NCI-H526 treated with DMSO at 0.1 percent for 48 hours (cell line): ENCODE results near the gene ITGA2.

ENCODE experiments used
- DNase-seq: peaks from one replicate; lab custom pipeline; 2025; lab: John Stamatoyannopoulos, UW

ITGA2 gene

DNA sequence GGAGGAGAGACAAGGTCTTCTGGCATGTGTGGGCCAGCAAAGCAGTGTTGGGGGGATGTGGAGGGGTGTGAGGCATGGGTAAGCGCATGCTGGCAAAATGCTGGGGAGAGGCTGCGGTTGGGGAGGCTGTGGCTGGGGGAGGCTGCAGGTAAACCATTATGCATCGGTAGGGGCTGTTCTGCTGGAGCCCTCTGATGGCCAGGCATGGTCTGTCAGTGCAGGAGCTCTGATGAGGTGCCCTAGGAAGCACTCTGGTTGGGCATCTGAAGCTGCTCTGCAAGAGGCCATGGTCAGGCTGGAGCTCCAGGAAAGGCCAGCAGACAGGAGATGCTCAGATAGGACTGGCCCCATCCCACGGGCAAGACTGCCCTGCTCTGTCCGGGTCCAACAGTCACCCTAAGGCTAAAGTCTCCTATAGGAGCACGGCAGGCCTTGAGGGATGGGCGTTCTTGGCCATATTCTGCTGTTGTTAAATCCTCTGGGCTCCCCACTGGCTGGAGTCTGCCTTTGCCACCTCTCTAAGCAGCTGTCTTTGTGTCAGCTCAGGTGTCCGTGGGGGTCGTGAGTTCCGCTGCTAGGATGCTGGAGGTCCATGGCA, 28.7 kb downstream of the ITGA2 start:
- DNase-seq, result no peak

DNA sequence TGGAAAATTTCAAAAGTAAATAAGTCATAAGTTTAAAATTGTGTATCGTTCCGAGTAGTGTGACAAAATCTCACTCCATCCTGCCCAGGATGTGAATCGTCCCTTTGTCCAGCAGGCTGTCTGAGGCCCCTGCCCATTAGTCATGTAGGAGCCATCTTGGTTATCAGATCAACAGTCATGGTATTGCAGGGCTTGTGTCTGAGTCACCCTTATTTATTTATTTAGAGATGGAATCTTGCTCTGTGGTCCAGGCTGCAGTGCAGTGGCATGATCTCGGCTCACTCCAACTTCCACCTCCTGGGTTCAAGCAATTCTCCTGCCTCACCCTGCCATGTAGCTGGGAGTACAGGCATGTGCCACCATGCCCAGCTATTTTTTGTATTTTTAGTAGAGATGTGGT, 30.2 kb downstream of the ITGA2 start:
- no peak for DNase-seq

- no peak for DNase-seq
These were observed 33.9 kb downstream of the ITGA2 start for GRCh38 chr5:53022930-53023511.

DNA sequence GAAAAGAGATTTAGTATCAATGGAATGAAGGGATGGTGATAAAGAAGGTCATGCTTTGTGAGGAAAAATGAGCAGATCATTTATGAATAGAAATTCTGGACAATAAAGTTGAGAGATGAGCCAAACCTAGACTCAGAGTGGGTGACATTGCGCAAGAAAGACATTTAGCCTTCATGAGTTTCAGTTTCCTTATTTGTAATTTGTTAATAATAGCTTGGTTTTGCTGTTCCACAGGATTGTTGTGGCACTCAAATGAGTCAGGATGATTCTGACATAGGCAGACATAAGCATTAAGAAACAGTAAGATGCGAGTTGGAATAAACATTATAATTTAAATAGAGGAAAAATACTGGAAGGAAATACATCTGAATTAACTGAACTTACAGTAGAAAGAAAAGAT, 34.8 kb downstream of the ITGA2 start:
- no peak for DNase-seq

- DNase-seq, result no peak
These were observed 35.4 kb downstream of the ITGA2 start for GRCh38 chr5:53024535-53024934.

DNA sequence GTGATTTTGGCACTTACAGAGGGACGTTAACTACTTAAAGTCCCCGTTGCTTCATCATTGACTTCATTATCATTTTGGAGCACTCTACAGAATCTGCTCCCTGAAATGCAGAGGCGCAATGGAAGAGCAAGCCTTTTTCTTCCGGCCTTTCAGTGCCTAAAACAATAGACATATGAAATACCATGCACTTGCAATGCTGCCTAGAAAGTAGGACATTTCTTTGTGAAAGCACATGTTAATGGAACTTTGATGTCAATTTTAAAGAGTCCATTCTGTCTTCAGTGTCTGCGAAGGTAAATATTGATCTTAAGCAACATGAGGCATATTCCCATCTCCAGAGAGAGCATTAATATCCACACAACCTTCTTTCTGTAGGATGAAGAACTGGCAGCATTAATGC, 36.3 kb downstream of the ITGA2 start:
- DNase-seq, result no peak

DNA sequence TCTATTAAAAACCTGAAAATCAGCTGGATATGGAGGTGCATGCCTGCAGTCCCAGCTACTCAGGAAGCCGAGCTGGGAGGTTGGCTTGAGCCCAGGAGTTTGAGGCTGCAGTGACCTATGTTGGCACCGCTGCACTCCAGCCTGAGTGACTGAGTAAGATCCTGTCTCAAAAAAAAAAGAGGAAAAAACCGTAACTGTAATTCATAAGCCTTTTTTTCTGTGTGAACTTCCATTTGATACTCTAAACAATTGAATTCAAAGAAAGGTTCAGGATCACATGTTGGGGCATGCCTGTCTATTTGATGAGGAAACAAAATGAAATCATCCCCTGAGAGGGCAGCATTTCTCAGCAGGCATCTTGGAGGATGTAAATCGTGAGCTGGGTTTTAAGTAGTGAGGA, 38.8 kb downstream of the ITGA2 start:
- no peak for DNase-seq

DNA sequence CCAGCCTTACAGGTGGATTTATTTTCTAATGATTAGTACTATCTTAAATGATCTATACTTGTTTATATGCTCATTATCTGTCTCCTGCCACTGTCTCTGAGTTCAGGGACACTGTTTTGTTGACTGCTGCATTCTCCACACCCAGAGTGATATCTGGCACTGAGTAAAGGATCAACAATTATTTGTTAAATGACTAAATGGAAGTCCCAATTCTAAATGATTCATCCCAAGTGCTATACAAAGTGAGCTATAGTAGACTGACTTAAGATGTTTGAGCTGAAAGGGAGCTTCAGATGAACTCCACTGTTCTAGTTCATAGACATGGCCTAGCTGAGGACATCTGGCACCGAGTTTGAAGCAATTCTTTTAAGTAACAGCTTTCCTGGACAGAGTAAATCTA, 40.5 kb downstream of the ITGA2 start:
- DNase-seq, result no peak

- DNase-seq, result no peak
These were observed 41.7 kb downstream of the ITGA2 start for GRCh38 chr5:53030893-53031292.

GRCh38 chr5:53031695-53032096, 42.5 kb downstream of the ITGA2 start:
- no peak for DNase-seq

GRCh38 chr5:53032188-53032587, 43.0 kb downstream of the ITGA2 start:
- DNase-seq, result no peak

- no peak for DNase-seq
These were observed 45.7 kb downstream of the ITGA2 start for GRCh38 chr5:53034832-53035231.

DNA sequence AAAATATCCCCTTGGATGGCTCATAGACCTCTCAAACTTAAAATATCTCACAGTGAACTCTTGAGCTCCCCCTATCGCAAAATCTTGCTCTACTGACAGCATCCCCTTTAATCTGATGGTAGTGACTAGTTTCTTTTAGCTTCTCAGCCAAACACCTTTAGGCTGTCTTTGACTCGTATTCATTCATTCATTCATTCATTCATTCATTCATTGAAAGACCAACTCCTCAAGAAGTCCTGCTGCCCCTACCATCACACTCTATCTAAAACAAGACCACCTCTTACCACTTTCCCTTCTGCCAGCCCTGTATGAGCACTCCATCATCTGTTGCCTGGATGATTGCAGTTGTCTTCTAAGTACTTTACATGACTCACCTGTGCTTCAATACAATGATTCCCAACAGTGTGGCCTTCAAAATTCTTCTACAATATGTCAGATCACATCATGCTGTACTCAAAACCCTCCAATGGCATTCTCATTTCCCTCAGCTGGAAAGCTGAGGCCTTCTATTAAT, 46.8 kb downstream of the ITGA2 start:
- DNase-seq, result peak; percentile 4

DNA sequence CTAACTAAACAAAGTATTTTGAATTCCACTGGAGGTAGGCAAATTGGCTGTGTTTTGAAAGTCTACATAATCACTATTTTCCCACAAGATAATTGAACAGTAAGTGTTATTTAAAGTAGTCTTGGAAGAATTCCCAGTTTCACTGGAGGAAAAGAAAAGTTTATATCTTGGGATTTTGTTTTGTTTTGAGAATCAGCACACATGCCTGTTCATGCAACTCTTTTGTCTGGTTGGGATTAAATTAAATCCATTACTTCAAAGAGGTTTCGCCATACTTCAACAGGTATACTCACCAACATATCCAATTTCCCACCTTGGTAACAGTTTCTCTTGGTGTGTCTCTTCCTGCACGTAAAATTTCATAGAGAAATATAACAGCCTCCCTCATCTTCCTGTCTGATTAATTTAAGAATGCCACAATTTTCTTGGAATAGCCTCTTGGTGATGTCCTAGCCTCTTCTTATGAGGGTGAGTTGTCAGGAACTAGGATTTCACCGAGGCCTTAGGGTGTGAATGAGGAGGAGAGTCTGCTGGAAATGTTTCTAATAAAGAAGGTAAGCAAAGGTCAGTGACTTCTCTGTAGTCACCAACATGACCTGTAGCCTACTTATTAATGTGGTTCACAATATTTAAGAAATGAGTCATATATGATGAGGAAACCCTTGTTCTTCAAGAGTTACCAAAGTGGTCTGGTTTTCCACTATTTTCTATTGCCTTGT, 48.1 kb downstream of the ITGA2 start:
- no peak for DNase-seq

DNA sequence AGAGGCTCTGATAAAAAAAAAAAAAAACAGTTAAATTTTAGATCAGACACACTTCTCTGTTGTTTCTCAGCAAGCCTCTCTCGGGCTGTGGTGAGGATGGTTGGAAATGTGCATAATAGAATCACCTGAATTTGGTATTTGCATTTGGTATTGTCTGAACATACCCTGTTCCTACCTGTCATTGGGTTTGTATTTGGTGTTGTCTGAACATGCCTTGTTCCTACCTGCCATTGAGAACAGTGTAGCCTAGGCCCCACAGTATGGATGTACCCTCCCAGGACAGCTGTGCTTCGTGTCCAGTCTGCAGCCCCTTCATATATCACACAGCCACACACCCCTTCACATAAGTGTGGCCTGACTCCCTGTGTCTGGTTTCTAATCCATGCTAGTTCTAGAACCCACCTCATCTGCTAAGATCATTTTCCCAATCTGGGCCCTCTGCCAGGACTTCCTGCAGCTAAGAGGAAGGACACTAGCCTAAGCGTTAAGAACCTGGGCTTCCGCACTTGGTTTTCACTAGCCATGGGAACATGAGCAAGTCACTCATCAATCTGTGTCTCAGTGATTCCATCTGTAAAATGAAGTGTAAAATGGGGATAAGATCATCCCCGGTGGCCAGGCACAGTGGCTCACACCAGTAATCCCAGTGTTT, 49.2 kb downstream of the ITGA2 start:
- DNase-seq, result no peak

DNA sequence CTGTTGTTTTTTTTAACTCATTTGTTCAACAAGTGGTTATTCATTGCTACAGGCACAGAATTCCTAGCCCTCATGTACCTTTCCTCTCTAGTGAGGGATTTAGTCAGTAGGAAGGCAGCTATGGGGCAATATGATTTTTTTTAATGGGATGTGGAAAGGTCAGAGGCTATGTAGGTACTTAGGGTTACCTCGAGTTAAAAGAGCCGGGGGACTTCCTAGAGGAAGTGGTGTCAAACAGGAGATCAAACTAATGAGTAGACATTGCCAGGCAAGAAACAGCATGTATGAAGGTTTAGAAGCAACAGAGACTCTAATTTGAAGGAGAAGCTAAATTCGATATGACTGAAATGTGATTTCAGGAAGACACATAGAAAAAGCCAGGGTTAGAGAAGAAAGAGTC, 50.7 kb downstream of the ITGA2 start:
- DNase-seq, result no peak

- no peak for DNase-seq
These were observed 52.0 kb downstream of the ITGA2 start for GRCh38 chr5:53041071-53041692.

DNA sequence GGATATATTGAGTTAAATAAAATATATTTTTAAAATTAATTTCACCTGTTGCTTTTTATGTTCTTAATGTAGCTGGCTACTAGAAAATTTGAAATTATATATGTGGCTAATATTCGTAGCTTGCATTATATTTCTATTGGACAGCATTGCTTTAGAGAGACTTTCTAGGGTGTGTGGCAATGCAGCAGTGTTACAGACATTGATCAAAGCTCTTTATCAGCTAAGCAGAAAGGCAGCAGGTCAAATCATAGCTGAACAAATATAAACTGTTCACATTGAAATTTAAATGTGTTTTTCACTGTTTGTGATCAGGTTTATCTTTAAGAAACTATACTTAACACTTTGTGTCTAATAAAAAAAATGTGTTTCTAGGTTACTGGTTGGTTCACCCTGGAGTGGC, 52.6 kb downstream of the ITGA2 start:
- DNase-seq, result no peak

DNA sequence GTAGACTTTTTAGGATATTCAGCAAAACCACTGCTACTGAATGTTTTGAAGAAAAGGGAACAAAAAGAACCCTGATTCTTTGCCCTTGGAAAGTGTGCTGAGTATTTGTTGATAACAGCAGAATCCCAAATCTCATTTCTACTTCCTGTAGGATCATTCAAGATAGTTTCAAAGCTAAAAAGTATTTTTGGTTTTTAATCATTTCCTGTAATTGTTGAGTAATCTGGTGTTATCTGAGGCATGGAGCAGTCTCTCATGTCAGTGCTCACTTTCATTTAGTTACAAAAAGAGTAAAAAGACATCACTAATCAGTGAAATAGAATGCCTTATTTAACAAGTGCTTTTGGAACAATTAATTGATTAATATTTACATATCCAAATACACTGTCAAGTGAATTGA, 56.1 kb downstream of the ITGA2 start:
- no peak for DNase-seq

- no peak for DNase-seq
These were observed 59.1 kb downstream of the ITGA2 start for GRCh38 chr5:53048248-53048647.

GRCh38 chr5:53052499-53052898, 63.3 kb downstream of the ITGA2 start:
- no peak for DNase-seq

DNA sequence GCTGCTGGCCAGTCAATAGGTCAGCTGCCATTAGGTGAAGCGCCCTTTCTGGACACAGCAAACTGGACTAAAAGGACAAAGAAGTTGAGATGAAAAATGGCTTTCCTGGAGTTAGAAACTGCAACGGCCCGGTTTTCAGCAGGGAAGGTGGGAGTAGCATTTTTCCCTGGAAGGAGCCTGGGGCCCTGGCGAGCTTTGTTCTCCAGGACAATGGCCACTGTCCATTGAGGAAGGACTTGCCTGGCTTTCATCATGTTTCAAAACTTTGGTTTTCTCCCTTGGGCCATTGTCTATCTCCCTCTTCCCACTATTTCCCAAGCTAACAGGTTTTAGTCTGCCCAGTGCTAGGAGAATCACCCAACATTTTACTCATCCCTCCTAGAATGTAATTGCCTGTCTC, 64.2 kb downstream of the ITGA2 start:
- DNase-seq, result no peak

DNA sequence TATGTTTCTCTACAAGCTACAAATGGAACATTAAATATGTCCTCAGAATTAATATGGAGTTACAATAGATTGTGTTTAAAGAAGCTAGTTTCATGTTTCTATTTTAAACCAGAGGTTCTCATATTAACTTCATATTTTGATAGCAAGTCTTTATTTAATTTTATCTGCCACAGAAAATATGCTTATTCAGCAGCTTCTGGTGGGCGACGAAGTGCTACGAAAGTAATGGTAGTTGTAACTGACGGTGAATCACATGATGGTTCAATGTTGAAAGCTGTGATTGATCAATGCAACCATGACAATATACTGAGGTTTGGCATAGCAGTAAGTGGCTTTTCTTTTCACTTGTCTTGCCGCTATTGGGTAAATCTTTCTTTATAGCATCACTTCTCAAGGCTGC, 66.2 kb downstream of the ITGA2 start:
- no peak for DNase-seq
